Uterus (tissue), 4 donors: Measurements from ENCODE around the gene AUTS2. TPM values are rescaled to one million over a fixed set of nuclear protein-coding genes. Genes with fewer than 3 reads are reported as not detected.
A peak's percentile ranks its signal among the peaks of the same experiment; 100 is the strongest.

Source experiments
- DNase-seq, 2 donors: peaks; one replicate each; pipeline ENCODE4 v3.0.0-alpha.2; 2019 to 2020
- H3K27ac ChIP-seq, 2 donors: fragments of 200-600 bp; sonication (generic); 1 replicate in 1 of 2; 2 replicates in 1 of 2; pipeline ENCODE4 v1.5.1; 2016 to 2018
- H3K27me3 ChIP-seq, 2 donors: fragments of 200-600 bp; sonication (generic); one replicate each; pipeline ENCODE4 v1.5.1; 2018 to 2019; ENCODE audit warnings: control low read depth in 1 of 2
- H3K36me3 ChIP-seq, 2 donors: fragments of 200-600 bp; sonication (generic); one replicate each; pipeline ENCODE4 v1.5.1; 2019; ENCODE audit warnings: control low read depth in 1 of 2
- H3K4me1 ChIP-seq, 2 donors: fragments of 200-600 bp; sonication (generic); one replicate each; pipeline ENCODE4 v1.5.1; 2018 to 2019; ENCODE audit warnings: control low read depth in 1 of 2
- H3K4me3 ChIP-seq, 2 donors: fragments of 200-600 bp; sonication (generic); 1 replicate in 1 of 2; 2 replicates in 1 of 2; pipeline ENCODE4 v1.5.1; 2018 to 2019; ENCODE audit warnings: mild to moderate bottlenecking in 1 of 2
- H3K9me3 ChIP-seq, 2 donors: fragments of 200-600 bp; sonication (generic); one replicate each; pipeline ENCODE4 v1.5.1; 2019; ENCODE audit warnings: control low read depth in 1 of 2
- CTCF ChIP-seq, 4 experiments: fragments of 200-600 bp in 2 of 4; fragments of 450-650 bp in 2 of 4; sonication (generic) in 2 of 4; IDR thresholded peaks; one replicate each; pipeline ENCODE4 v1.5.1; 2016 to 2019; ENCODE audit warnings: antibody characterized with exemption in 4 of 4, mild to moderate bottlenecking in 2 of 4, moderate library complexity in 1 of 4
- POLR2A ChIP-seq, 2 donors: fragments of 450-650 bp; IDR thresholded peaks; one replicate each; pipeline ENCODE4 v1.6.1; 2016; ENCODE audit warnings: antibody characterized with exemption in 2 of 2, mild to moderate bottlenecking in 1 of 2, moderate library complexity in 1 of 2
- intact Hi-C: fragments of 100-400 bp; cut with DNase I; formaldehyde crosslinking; loops from one replicate; pipeline ENCODE4 v1.15.1; 2023; ENCODE audit warnings: low total_unique reads
- total RNA-seq, 4 donors: library from RNA; depleted of rRNA in 3 of 4; stranded (reverse); fragments of >200 nt in 3 of 4; gene quantifications; one replicate each; pipeline versions ENCODE4 v1.1.0 to v1.2.4, GENCODE V29; 2014 to 2023
- donor health status: DM: yes; HTN: yes; CAD: no.

AUTS2 gene
- total RNA-seq, 4 donors from 2014 or later = 10.5 to 58.2 (median 30.0) TPM

GRCh38 chr7:69596056-69596455 is 2.2 kb upstream of the AUTS2 start:
- Histone ChIP-seq H3K4me3 (no peak overlapping the region), H3K27me3 (no peaks in the 10 kb centered on the region), H3K27ac (peak overlapping the region; percentile 92 to 93), H3K4me1 (no peaks in the 10 kb centered on the region), H3K9me3 (no peaks in the 10 kb centered on the region), H3K36me3 (no peaks in the 10 kb centered on the region)
- no peak for DNase-seq
- TF ChIP-seq CTCF (IDR thresholded peaks at IDR 0.05) (no peak), POLR2A (IDR thresholded peaks at IDR 0.05) (no peak)
- intact Hi-C loops = no loop called here

DNA sequence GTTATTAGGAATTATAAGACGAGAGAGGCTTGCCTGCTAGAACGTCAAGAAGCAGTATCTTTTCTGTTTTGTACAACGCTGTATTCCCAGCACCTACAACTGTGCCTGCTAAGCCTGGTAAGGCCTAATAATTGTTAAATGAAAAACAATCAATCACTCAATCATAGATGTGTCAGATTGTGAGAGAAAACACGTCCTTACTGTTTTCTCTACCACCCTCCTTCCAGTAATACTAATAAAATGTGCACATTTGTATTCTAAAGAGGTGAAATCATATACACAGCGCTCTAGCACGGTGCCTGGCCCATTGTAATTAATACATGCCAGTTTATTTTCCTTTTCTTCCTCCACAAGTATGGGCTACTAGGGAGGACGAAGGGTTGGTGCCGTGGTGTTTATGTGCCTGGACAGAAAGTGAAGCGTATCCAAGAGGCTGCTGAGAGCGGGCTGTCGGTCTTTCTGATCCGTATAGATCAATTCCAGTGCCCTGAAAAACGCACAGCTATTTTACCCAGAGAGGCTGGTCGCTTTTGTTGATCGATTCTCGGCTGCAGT is 1.5 kb upstream of the AUTS2 start:
- intact Hi-C loops = no loop called here
- H3K9me3 ChIP-seq = no peaks in the 10 kb centered on the region
- H3K4me1 ChIP-seq = no peaks in the 10 kb centered on the region
- H3K27ac ChIP-seq = peak overlapping the region; percentile 92 to 93
- no peaks in the 10 kb centered on the region for H3K27me3 ChIP-seq
- TF ChIP-seq POLR2A (IDR thresholded peaks at IDR 0.05) = no peak
- no peak for TF ChIP-seq CTCF (IDR thresholded peaks at IDR 0.05)
- peak in 1 of 2 donors; percentile 28 for DNase-seq
- peak overlapping the region; percentile 59 to 92 for H3K4me3 ChIP-seq
- H3K36me3 ChIP-seq = no peaks in the 10 kb centered on the region

DNA sequence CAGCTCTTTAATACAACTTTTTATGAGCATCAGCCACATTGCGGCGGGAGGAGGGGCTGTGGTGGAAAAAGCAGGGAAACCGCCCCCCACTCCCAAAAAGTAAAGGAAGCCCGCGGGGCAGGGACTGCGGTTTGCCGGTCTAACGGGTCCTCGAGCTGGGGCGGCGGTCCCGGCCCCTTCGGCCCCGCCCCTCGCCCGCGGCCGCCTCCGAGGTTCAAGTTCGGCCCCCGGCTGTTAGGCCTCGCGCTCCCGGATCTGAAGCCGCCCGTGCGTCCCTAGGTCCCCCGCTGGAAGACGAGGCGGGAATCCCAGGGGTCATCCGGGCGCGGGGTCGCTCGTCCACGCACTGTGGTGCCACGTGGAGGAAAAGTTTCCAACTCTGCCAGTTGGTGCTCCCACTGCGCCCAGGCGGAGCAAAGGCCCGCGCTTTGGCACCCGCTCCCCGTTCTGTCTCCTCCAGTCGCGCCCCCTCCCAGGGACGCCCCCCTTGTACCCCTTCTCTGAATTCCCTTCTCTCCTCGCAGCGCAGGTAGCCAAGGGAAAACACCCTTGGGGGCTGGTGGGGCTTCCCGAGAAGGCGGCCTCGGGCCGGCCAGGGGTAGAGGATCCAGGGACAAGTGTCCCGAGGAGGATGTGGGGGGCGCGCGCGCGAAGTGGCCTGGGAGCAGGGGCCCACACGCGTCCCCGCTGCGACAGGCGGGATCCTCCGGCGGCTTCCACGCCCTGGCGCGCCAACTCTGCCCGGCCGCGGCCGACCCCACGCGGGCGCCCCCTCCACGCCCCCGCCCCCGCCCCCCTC is 798 bp upstream of the AUTS2 start:
- H3K4me3 ChIP-seq = peak overlapping the region; percentile 59 to 92
- H3K4me1 ChIP-seq = no peaks in the 10 kb centered on the region
- peak overlapping the region; percentile 92 to 93 for H3K27ac ChIP-seq
- no peaks in the 10 kb centered on the region for H3K9me3 ChIP-seq
- intact Hi-C loops = no loop called here
- H3K36me3 ChIP-seq = no peaks in the 10 kb centered on the region
- DNase-seq = peak; percentile 53 to 57
- no peaks in the 10 kb centered on the region for H3K27me3 ChIP-seq
- no peak for TF ChIP-seq CTCF (IDR thresholded peaks at IDR 0.05)
- no peak for TF ChIP-seq POLR2A (IDR thresholded peaks at IDR 0.05)

GRCh38 chr7:69598487-69599285 is 411 bp downstream of the AUTS2 start:
- intact Hi-C loops = no loop called here
- Histone ChIP-seq H3K4me1 (no peaks in the 10 kb centered on the region), H3K9me3 (no peaks in the 10 kb centered on the region), H3K27me3 (no peaks in the 10 kb centered on the region), H3K36me3 (no peaks in the 10 kb centered on the region), H3K27ac (peak overlapping the region; percentile 92 to 93), H3K4me3 (peak overlapping the region; percentile 59 to 92)
- peak in 1 of 2 donors; percentile 48 for DNase-seq
- peak in 1 of 2 donors; percentile 56 for TF ChIP-seq POLR2A (IDR thresholded peaks at IDR 0.05)
- no peak for TF ChIP-seq CTCF (IDR thresholded peaks at IDR 0.05)
